Measurements from ENCODE around the gene POLD4.

POLD4 gene

DNA sequence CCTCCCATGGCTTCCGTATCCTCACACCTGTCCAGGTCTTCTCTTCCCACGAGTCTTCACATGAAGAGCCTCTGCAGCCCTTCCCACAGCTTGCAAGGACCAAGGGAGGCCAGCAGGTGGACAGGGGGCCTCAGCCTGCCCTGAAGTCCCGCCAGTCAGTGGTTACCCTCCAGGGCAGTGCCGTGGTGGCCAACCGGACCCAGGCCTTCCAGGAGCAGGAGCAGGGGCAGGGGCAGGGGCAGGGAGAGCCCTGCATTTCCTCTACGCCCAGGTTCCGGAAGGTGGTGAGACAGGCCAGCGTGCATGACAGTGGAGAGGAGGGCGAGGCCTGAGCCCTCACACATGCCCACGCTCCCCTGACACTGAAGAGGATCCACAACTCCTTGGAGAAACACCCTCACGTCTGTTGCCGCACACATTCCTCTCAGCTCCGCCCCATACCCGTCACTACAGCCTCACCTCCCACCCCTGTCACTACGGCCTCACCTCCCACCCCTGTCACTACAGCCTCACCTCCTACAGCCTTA, 41.7 kb downstream of the POLD4 start:
- no peaks in the 10 kb centered on the region for H3K4me1 ChIP-seq (ENCODE audit: control insufficient read depth, insufficient read depth, low read length, poor library complexity, severe bottlenecking)
- no peaks in the 10 kb centered on the region for H3K9me3 ChIP-seq (ENCODE audit: control insufficient read depth, low read length)
- no peak overlapping the region for H3K27ac ChIP-seq (ENCODE audit: low read depth, low read length, severe bottlenecking)
- peaks cover 4% of the 10 kb centered on the region for H3K36me3 ChIP-seq (ENCODE audit: control insufficient read depth, insufficient read depth, low read length)
- no peak overlapping the region for H3K4me3 ChIP-seq (ENCODE audit: extremely low read depth, insufficient read depth, low read length, poor library complexity, severe bottlenecking)
- 86 to 91% methylated on average over 10 to 15 of the region's 15 CpGs for WGBS, 2 experiments (ENCODE audit: insufficient coverage in 2 of 2)

DNA sequence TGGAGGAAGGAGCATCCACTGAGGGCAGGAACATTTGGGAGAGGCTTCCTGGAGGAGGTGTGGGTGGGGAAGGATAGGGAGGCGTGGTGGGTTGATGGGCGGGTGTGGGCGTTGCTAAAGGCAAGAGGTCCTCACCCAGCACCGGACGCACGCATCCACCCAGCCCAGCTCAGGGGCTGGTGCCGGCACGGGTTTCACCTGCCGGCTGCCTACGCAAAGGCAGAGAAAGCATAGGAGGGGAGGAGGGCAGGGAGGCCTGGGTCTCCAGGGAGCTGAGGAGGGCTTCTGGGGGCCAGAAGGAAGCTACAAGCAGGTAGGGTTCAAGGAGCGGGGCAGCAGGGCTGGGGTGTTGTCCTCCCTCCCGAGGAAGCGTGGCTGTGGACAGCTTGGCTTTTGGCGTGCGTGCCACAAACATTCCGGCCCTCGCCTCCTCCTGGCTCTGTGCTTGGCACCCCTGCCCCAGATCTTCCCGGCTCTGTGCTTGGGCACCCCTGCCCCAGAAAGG, 42.2 kb downstream of the POLD4 start:
- Histone ChIP-seq H3K27ac (ENCODE audit: low read depth, low read length, severe bottlenecking) (no peak overlapping the region), H3K4me1 (ENCODE audit: control insufficient read depth, insufficient read depth, low read length, poor library complexity, severe bottlenecking) (no peaks in the 10 kb centered on the region), H3K9me3 (ENCODE audit: control insufficient read depth, low read length) (no peaks in the 10 kb centered on the region), H3K4me3 (ENCODE audit: extremely low read depth, insufficient read depth, low read length, poor library complexity, severe bottlenecking) (no peak overlapping the region), H3K36me3 (ENCODE audit: control insufficient read depth, insufficient read depth, low read length) (peaks cover 4% of the 10 kb centered on the region)
- WGBS, 2 experiments (ENCODE audit: insufficient coverage in 2 of 2), result 90 to 92% methylated on average over 13 to 18 of the region's 18 CpGs

DNA sequence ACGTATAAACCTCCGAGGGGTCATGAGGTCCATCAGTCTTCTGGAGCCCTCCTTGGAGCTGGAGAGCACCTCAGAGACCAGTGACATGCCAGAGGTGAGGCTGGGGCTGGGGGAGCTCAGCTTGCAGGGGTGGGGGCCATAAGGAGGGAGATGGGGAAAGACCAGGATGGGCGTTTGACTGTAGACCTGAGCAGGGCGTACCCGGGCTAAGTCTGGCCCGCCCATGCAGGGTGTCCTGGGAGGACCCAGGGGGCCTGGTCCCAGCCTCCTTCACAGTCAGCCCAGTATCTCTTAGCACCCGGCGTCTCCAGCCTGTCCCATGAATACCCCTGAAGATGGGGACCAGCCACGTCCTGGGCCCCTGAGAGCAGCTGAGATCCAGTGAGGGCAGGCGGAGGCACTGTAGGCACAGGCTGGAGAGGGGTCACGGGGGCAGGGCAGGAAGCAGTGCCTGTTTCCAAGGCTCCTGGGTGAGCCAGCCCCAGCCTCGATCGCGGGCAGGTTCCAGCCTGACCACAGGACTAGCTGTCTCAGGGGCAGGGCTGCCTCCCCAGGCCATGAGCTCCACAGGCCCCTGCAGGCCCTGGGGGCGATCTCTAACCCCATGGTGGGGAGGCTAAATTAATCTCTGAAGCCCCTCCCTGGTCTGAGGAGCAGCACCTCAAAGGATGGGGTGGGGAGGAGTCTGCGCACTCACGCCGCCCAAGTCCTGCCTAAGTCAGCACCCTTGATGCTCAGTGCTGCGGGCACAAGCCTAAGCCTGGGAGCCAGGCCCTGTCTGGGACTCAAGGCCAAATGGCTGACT, 42.9 kb downstream of the POLD4 start:
- Histone ChIP-seq H3K4me3 (ENCODE audit: extremely low read depth, insufficient read depth, low read length, poor library complexity, severe bottlenecking) (no peak overlapping the region), H3K9me3 (ENCODE audit: control insufficient read depth, low read length) (no peaks in the 10 kb centered on the region), H3K27ac (ENCODE audit: low read depth, low read length, severe bottlenecking) (no peak overlapping the region), H3K4me1 (ENCODE audit: control insufficient read depth, insufficient read depth, low read length, poor library complexity, severe bottlenecking) (no peaks in the 10 kb centered on the region), H3K36me3 (ENCODE audit: control insufficient read depth, insufficient read depth, low read length) (peaks cover 4% of the 10 kb centered on the region)
- 91 to 93% methylated on average over 16 to 18 of the region's 19 CpGs for WGBS, 2 experiments (ENCODE audit: insufficient coverage in 2 of 2)

DNA sequence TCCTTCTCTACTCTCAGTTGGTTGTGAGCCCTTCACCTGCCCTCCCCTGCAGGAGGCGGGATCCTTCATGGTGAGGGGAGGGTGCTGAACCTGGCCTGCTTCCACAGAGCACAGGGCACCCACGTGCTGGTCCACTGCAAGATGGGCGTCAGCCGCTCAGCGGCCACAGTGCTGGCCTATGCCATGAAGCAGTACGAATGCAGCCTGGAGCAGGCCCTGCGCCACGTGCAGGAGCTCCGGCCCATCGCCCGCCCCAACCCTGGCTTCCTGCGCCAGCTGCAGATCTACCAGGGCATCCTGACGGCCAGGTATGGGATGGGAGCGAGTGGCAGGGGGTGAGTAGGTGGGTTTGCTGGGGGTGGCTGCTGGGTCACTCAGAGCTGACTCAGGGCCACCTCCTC, 43.7 kb downstream of the POLD4 start:
- WGBS, 2 experiments (ENCODE audit: insufficient coverage in 2 of 2), result 95 to 96% methylated on average over 10 to 11 of the region's 14 CpGs
- Histone ChIP-seq H3K4me3 (ENCODE audit: extremely low read depth, insufficient read depth, low read length, poor library complexity, severe bottlenecking) (no peak overlapping the region), H3K4me1 (ENCODE audit: control insufficient read depth, insufficient read depth, low read length, poor library complexity, severe bottlenecking) (no peaks in the 10 kb centered on the region)

DNA sequence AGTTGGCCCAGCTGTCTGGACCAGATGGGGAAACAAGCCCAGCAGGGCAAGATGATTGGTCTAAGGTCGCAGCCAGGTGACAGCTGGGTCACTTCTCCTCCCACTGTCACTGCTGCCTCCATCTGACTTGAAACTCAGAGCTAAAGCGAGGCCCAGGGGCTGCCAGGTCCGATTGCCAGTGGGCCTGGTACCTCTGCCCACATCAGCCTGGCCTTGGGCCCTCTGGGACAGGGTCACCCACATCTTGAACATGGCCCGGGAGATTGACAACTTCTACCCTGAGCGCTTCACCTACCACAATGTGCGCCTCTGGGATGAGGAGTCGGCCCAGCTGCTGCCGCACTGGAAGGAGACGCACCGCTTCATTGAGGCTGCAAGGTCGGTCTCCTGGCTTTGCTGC, 44.2 kb downstream of the POLD4 start:
- Histone ChIP-seq H3K27ac (ENCODE audit: low read depth, low read length, severe bottlenecking) (no peak overlapping the region), H3K4me1 (ENCODE audit: control insufficient read depth, insufficient read depth, low read length, poor library complexity, severe bottlenecking) (no peaks in the 10 kb centered on the region), H3K4me3 (ENCODE audit: extremely low read depth, insufficient read depth, low read length, poor library complexity, severe bottlenecking) (no peak overlapping the region), H3K36me3 (ENCODE audit: control insufficient read depth, insufficient read depth, low read length) (peaks cover 4% of the 10 kb centered on the region), H3K9me3 (ENCODE audit: control insufficient read depth, low read length) (no peaks in the 10 kb centered on the region)
- 94 to 97% methylated on average over 10 to 11 of the region's 11 CpGs for WGBS, 2 experiments (ENCODE audit: insufficient coverage in 2 of 2)

More for the DNA sequence above, 43.7 kb downstream of the POLD4 start:
- Histone ChIP-seq H3K9me3 (ENCODE audit: control insufficient read depth, low read length) (no peaks in the 10 kb centered on the region), H3K36me3 (ENCODE audit: control insufficient read depth, insufficient read depth, low read length) (peaks cover 4% of the 10 kb centered on the region), H3K27ac (ENCODE audit: low read depth, low read length, severe bottlenecking) (no peak overlapping the region)

DNA sequence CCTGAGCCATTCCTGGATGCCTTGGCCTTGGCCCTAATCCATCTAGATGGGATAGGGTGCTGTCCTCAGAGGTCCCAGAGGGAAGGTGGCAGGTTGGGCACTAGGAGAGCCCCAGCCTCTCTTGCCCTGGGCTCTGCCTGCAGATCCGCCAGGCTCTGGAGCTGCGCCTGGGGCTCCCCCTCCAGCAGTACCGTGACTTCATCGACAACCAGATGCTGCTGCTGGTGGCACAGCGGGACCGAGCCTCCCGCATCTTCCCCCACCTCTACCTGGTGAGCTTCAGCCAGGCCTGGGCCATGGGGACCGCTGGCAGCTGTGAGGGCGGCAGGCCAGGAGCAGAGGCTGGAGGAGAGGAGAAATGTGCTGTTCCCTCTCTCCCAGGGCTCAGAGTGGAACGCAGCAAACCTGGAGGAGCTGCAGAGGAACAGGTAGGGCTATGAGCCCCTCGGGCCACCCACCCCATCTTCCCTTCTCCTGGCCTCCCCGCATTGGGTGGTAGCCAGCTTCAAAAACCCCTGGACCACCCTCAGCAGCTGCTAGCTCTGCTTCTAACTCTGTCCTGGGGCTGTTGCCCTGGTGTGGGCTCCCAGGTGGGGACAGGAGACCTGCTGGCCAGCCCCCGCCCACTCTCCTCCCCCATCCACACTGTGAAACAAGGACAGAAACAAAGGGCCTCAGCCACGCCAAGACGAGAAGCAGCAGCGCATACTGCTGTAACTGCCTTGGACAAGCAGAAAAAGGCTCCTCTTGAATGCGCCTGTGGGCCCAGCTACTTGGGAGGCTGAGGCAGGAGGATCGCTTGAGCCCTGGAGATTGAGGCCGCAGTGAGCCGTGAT, 45.1 kb downstream of the POLD4 start:
- Histone ChIP-seq H3K36me3 (ENCODE audit: control insufficient read depth, insufficient read depth, low read length) (peaks cover 4% of the 10 kb centered on the region), H3K27ac (ENCODE audit: low read depth, low read length, severe bottlenecking) (no peak overlapping the region)
- 89 to 94% methylated on average over 11 to 14 of the region's 20 CpGs for WGBS, 2 experiments (ENCODE audit: insufficient coverage in 2 of 2)

DNA sequence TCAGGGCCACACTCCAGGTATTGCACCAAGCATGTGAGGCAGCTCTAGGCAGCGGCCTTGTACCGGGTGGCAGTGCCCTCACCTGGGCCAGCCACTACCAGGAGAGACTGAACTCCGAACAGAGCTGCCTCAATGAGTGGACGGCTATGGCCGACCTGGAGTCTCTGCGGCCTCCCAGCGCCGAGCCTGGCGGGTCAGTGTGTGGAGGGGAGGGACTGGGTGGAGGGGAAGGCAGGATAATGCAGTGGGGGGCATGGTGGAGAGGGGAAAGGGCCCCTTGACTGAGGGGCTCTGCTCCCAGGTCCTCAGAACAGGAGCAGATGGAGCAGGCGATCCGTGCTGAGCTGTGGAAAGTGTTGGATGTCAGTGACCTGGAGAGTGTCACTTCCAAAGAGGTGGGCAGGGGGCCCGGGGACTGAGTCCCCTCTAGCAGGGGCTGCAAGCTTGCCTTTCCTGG, 45.8 kb downstream of the POLD4 start:
- no peaks in the 10 kb centered on the region for H3K9me3 ChIP-seq (ENCODE audit: control insufficient read depth, low read length)
- no peak overlapping the region for H3K4me3 ChIP-seq (ENCODE audit: extremely low read depth, insufficient read depth, low read length, poor library complexity, severe bottlenecking)
- H3K36me3 ChIP-seq (ENCODE audit: control insufficient read depth, insufficient read depth, low read length), result peaks cover 4% of the 10 kb centered on the region
- H3K27ac ChIP-seq (ENCODE audit: low read depth, low read length, severe bottlenecking), result no peak overlapping the region
- WGBS, 2 experiments (ENCODE audit: insufficient coverage in 2 of 2), result 93 to 97% methylated on average over 9 to 12 of the region's 12 CpGs
- H3K4me1 ChIP-seq (ENCODE audit: control insufficient read depth, insufficient read depth, low read length, poor library complexity, severe bottlenecking), result peaks cover 8% of the 10 kb centered on the region

More for the DNA sequence above, 45.1 kb downstream of the POLD4 start:
- Histone ChIP-seq H3K4me3 (ENCODE audit: extremely low read depth, insufficient read depth, low read length, poor library complexity, severe bottlenecking) (no peak overlapping the region), H3K4me1 (ENCODE audit: control insufficient read depth, insufficient read depth, low read length, poor library complexity, severe bottlenecking) (peaks cover under 1% of the 10 kb centered on the region), H3K9me3 (ENCODE audit: control insufficient read depth, low read length) (no peaks in the 10 kb centered on the region)

DNA sequence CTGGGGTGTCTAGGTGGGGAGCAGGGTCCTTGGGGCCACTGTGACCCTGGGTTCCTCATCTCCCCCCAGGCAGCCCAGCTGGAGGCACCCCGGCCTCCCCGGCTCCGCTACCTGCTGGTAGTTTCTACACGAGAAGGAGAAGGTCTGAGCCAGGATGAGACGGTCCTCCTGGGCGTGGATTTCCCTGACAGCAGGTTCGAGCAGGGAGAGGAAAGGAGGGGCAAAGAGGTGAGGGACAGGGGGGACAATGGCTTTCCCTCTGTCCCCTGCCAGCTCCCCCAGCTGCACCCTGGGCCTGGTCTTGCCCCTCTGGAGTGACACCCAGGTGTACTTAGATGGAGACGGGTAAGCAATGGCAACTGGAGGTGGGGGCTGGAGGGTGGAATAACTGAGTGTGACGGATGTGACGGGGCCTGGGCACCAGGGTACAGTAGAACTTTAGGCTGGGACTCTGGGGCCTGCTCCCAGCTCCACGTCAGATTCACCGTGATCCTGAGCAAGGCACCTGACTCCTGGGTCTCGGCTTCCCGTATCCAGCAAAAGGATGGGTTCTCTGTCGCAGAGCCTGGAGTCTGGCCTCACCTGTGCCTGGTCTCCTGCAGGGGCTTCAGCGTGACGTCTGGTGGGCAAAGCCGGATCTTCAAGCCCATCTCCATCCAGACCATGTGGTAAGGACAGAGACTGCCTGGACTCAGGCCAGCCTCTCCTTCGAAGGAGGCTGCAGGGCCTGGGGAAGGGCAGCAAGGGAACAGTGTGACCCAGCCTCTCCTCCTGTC, 46.4 kb downstream of the POLD4 start:
- WGBS, 2 experiments (ENCODE audit: insufficient coverage in 2 of 2), result 94 to 95% methylated on average over 18 to 19 of the region's 19 CpGs
- H3K4me3 ChIP-seq (ENCODE audit: extremely low read depth, insufficient read depth, low read length, poor library complexity, severe bottlenecking), result no peak overlapping the region
- peaks cover 10% of the 10 kb centered on the region for H3K36me3 ChIP-seq (ENCODE audit: control insufficient read depth, insufficient read depth, low read length)
- H3K4me1 ChIP-seq (ENCODE audit: control insufficient read depth, insufficient read depth, low read length, poor library complexity, severe bottlenecking), result peaks cover 14% of the 10 kb centered on the region
- no peak overlapping the region for H3K27ac ChIP-seq (ENCODE audit: low read depth, low read length, severe bottlenecking)
- H3K9me3 ChIP-seq (ENCODE audit: control insufficient read depth, low read length), result no peaks in the 10 kb centered on the region

DNA sequence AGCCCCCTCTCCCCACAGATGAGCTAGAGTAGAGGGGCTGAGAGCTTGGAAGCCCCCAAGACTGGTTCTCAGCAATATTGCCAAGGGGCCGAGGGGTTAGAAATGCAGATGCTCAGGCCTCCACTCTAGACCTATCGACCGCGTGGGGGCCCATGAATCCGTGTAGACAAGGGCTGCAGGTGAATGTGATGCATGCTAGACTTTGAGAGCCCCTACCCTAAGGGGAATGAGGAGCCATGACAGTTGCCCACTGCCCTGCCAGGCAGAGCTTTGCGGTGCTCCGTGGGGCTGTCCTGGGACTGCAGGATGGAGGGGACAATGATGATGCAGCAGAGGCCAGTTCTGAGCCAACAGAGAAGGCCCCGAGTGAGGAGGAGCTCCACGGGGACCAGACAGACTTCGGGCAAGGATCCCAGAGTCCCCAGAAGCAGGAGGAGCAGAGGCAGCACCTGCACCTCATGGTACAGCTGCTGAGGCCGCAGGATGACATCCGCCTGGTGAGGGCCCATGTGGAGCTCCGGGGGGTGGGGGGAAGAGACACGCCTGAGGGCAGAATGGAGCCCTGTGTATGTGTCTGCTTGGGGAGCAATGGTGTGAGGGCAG, 48.7 kb downstream of the POLD4 start:
- H3K36me3 ChIP-seq (ENCODE audit: control insufficient read depth, insufficient read depth, low read length), result peaks cover 28% of the 10 kb centered on the region
- 85 to 88% methylated on average over 13 to 14 of the region's 14 CpGs for WGBS, 2 experiments (ENCODE audit: insufficient coverage in 2 of 2)
- peaks cover 20% of the 10 kb centered on the region for H3K4me1 ChIP-seq (ENCODE audit: control insufficient read depth, insufficient read depth, low read length, poor library complexity, severe bottlenecking)
- no peak overlapping the region for H3K27ac ChIP-seq (ENCODE audit: low read depth, low read length, severe bottlenecking)
- H3K4me3 ChIP-seq (ENCODE audit: extremely low read depth, insufficient read depth, low read length, poor library complexity, severe bottlenecking), result peak overlapping the region; percentile 60
- H3K9me3 ChIP-seq (ENCODE audit: control insufficient read depth, low read length), result no peaks in the 10 kb centered on the region
